Fibroblast of lung (primary cell): Measurements from ENCODE around the gene ZNF526.

Experiments
- EZH2 ChIP-seq: IDR thresholded peaks from 2 replicates; pipeline ENCODE4 v1.5.1; 2012; ENCODE audit warnings: low read length, control low read depth, mild to moderate bottlenecking; ENCODE audit errors: missing control alignments
- TF ChIP-seq, protein P1 (sequence below), 2 donors: IDR thresholded peaks in 1 of 2; conservative IDR thresholded peaks in 1 of 2; 1 replicate in 1 of 2; 2 replicates in 1 of 2; pipeline ENCODE4 v1.5.1; 2011 to 2012; ENCODE audit warnings: low read length in 2 of 2, control low read depth in 1 of 2, inconsistent platforms in 1 of 2, low read depth in 1 of 2, mild to moderate bottlenecking in 1 of 2

DNA sequence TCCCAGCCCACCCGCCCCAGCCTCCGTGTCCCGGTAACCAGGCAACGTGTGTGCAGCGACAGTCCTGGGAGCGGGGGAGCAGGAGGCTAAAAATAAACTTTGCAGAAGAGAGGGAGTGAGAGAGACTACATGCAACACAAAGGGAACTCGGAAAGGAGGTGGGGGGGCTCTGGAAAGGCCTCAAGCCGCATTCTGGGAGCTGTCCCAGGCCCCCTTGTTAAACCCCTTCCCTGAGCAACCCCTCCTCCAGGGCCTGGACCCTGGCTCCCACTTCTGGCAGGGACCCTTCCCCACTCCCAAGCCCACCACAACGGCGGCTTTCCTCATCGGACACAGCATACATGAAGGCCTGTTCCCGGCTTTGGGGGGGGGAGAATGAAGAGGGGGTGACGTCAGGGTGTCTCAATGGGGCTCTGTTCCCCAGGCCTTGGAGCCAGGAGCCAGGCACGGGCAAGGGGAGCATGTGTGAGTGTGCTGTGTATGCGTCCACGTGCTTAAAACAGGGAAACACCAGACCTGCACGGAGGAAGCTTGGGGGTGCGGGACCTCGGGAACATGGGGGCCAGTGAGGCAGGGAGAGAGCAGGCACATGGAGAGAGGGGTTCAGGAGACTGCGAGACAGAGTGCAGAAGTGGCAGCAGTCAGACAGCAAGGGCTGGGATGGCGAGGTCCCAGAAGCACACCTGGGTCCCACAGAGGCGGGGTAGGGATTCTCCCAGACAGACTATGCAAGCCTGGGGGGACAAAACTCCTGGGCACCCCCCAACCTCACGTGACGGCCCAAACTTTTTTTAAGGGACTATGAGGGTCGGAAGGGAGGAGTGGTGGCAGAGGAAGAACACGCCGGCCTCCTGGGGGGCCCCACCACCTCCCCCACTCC lies 32.5 kb downstream of the ZNF526 start:
- TF ChIP-seq, protein P1, sequence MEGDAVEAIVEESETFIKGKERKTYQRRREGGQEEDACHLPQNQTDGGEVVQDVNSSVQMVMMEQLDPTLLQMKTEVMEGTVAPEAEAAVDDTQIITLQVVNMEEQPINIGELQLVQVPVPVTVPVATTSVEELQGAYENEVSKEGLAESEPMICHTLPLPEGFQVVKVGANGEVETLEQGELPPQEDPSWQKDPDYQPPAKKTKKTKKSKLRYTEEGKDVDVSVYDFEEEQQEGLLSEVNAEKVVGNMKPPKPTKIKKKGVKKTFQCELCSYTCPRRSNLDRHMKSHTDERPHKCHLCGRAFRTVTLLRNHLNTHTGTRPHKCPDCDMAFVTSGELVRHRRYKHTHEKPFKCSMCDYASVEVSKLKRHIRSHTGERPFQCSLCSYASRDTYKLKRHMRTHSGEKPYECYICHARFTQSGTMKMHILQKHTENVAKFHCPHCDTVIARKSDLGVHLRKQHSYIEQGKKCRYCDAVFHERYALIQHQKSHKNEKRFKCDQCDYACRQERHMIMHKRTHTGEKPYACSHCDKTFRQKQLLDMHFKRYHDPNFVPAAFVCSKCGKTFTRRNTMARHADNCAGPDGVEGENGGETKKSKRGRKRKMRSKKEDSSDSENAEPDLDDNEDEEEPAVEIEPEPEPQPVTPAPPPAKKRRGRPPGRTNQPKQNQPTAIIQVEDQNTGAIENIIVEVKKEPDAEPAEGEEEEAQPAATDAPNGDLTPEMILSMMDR (conservative IDR thresholded peaks at IDR 0.05 in 1 of 2, IDR thresholded peaks at IDR 0.05 in 1 of 2; ENCODE audit: low read depth in 1 of 2, low read length in 2 of 2): no peak
- TF ChIP-seq EZH2: no peak
